Gastroesophageal sphincter (tissue), 3 donors: ENCODE measurements around the gene RNF40.

Experiments
- CTCF ChIP-seq, 4 experiments: fragments of 200-600 bp in 2 of 4; fragments of 450-650 bp in 2 of 4; sonication (generic) in 1 of 4; IDR thresholded peaks; one replicate each; pipeline ENCODE4 v1.5.1; 2017 to 2019; ENCODE audit warnings: antibody characterized with exemption in 4 of 4, mild to moderate bottlenecking in 2 of 4, moderate library complexity in 2 of 4
- EP300 ChIP-seq: sonication (generic); formaldehyde crosslinking; IDR thresholded peaks from one replicate; pipeline ENCODE4 v1.6.1; 2017; ENCODE audit warnings: antibody characterized with exemption, mild to moderate bottlenecking

- TF ChIP-seq CTCF (IDR thresholded peaks at IDR 0.05) (no peak), EP300 (no peak)
These were observed 4.8 kb downstream of the RNF40 start for GRCh38 chr16:30766933-30767284.
